GM12892 (cell line): ENCODE results near the gene HK1.

Source experiments
- POLR2A ChIP-seq: IDR thresholded peaks from 2 replicates; pipeline ENCODE4 v1.6.1; 2011; ENCODE audit warnings: low read depth, low read length, control low read depth
- POLR2AphosphoS5 ChIP-seq: IDR thresholded peaks from 2 replicates; pipeline ENCODE4 v1.6.1; 2011; ENCODE audit warnings: low read depth, low read length, control low read depth

GRCh38 chr10:69332278-69333010, 54.1 kb downstream of the HK1 start:
- no peak for TF ChIP-seq POLR2AphosphoS5
- no peak for TF ChIP-seq POLR2A
